ENCODE data around the gene SCAMP1.

DNA sequence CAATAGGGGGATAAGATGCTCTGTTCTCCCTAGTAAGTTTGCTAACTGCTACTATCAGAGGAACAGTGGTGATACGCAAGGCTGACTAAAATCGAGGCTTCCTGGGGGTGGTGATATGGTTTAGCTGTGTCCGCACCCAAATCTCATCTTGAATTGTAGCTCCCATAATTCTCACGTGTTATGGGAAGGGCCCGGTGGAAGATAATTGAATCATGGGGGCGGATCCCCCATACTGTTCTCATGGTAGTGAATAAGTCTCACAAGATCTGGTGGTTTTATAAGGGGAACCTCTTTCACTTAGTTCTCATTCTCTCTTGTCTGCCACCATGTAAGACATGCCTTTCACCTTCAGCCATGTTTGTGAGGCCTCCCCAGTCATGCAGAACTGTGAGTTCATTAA, 153.0 kb downstream of the SCAMP1 start:
- TF ChIP-seq, protein P1, sequence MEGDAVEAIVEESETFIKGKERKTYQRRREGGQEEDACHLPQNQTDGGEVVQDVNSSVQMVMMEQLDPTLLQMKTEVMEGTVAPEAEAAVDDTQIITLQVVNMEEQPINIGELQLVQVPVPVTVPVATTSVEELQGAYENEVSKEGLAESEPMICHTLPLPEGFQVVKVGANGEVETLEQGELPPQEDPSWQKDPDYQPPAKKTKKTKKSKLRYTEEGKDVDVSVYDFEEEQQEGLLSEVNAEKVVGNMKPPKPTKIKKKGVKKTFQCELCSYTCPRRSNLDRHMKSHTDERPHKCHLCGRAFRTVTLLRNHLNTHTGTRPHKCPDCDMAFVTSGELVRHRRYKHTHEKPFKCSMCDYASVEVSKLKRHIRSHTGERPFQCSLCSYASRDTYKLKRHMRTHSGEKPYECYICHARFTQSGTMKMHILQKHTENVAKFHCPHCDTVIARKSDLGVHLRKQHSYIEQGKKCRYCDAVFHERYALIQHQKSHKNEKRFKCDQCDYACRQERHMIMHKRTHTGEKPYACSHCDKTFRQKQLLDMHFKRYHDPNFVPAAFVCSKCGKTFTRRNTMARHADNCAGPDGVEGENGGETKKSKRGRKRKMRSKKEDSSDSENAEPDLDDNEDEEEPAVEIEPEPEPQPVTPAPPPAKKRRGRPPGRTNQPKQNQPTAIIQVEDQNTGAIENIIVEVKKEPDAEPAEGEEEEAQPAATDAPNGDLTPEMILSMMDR (IDR thresholded peaks at IDR 0.05): no peak
- no peak for TF ChIP-seq POLR2A (IDR thresholded peaks at IDR 0.05)

Data from lower leg skin (tissue), 3 donors.